ENCODE results near the gene EXOSC10. TPM values are rescaled to one million over a fixed set of nuclear protein-coding genes. Genes with fewer than 3 reads are reported as not detected.
A peak's percentile ranks its signal among the peaks of the same experiment; 100 is the strongest.
"Not testable (repeated sequence)": the region's sequence is repeated elsewhere in the genome, so short reads cannot be mapped to it uniquely, and the experiment has no call there.

EXOSC10 gene
- total RNA-seq, 1 donor from 2014 or later, result 104 TPM

DNA sequence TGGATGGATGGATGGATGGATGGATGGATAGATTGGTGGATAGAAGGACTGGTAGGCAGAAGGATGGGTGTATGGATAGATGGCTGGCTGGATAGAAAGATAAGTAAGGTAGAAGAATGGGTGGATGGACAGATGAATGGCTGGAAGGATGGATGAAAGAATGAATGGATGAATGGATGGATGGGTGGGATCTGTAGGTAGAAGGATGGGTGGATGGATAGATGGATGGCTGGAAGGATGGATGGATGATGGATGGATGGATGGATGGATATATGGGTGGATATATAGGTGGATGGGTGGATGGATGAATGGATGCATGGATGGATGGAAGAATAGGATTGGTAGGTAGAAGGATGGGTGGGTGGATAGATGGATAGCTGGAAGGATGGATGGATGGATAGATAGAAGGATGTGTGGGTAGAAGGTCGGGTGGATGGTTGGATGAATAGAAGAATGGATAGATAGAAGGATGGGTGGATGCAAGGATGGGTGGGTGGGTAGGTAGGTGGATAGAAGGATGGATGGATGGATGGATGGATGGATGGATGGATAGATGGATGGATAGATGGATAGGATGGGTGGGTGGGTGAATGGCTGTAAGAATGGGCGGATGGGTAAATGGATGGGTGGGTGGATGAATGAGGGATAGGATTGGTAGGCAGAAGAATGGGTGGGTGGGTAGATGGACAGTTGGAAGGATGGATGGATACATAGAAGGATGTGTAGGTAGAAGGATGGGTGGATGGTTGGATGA lies 60.1 kb downstream of the EXOSC10 start:
- Mint-ChIP-seq H3K9me3 (ENCODE audit: low read depth) (no peaks in the 10 kb centered on the region), H3K36me3 (ENCODE audit: insufficient read depth) (no peaks in the 10 kb centered on the region), H3K27me3 (peaks cover 8% of the 10 kb centered on the region), H3K4me1 (ENCODE audit: low read depth) (no peaks in the 10 kb centered on the region), H3K4me3 (ENCODE audit: low read depth) (no peak overlapping the region), H3K27ac (no peak overlapping the region)
- TF ChIP-seq, protein P1, sequence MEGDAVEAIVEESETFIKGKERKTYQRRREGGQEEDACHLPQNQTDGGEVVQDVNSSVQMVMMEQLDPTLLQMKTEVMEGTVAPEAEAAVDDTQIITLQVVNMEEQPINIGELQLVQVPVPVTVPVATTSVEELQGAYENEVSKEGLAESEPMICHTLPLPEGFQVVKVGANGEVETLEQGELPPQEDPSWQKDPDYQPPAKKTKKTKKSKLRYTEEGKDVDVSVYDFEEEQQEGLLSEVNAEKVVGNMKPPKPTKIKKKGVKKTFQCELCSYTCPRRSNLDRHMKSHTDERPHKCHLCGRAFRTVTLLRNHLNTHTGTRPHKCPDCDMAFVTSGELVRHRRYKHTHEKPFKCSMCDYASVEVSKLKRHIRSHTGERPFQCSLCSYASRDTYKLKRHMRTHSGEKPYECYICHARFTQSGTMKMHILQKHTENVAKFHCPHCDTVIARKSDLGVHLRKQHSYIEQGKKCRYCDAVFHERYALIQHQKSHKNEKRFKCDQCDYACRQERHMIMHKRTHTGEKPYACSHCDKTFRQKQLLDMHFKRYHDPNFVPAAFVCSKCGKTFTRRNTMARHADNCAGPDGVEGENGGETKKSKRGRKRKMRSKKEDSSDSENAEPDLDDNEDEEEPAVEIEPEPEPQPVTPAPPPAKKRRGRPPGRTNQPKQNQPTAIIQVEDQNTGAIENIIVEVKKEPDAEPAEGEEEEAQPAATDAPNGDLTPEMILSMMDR (IDR thresholded peaks at IDR 0.05; ENCODE audit: unreplicated experiment), result no peak
- no peak for DNase-seq (ENCODE audit: low spot score, unreplicated experiment)

DNA sequence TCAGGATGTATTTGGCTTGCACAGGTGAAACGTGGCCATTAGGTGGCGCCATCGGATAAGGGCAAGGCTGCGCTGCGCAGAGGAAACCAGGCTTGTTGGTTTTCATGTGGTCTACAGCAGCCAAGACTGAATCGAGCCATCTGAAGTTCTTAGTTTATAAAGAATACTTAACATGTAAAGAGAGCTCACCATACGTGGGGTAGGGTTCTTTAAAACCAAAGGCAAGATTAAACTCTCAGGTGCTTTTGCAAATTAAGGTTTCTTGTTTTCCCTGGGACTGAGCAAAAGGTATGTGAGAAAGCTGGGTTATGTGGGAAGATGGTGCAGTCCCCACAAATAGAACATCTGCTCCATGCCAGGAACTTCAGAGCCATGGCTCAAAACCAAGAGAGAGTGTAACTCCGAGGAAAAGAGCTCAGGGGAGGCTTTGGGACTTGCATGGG lies 61.9 kb downstream of the EXOSC10 start:
- peaks cover 8% of the 10 kb centered on the region for H3K27me3 Mint-ChIP-seq
- H3K9me3 Mint-ChIP-seq (ENCODE audit: low read depth), result no peaks in the 10 kb centered on the region
- H3K4me1 Mint-ChIP-seq (ENCODE audit: low read depth), result no peaks in the 10 kb centered on the region
- peak; percentile 79 for DNase-seq (ENCODE audit: low spot score, unreplicated experiment)
- no peak overlapping the region for H3K4me3 Mint-ChIP-seq (ENCODE audit: low read depth)
- no peak overlapping the region for H3K27ac Mint-ChIP-seq
- H3K36me3 Mint-ChIP-seq (ENCODE audit: insufficient read depth), result no peaks in the 10 kb centered on the region
- TF ChIP-seq, protein P1 (IDR thresholded peaks at IDR 0.05; ENCODE audit: unreplicated experiment), result peak; percentile 97

DNA sequence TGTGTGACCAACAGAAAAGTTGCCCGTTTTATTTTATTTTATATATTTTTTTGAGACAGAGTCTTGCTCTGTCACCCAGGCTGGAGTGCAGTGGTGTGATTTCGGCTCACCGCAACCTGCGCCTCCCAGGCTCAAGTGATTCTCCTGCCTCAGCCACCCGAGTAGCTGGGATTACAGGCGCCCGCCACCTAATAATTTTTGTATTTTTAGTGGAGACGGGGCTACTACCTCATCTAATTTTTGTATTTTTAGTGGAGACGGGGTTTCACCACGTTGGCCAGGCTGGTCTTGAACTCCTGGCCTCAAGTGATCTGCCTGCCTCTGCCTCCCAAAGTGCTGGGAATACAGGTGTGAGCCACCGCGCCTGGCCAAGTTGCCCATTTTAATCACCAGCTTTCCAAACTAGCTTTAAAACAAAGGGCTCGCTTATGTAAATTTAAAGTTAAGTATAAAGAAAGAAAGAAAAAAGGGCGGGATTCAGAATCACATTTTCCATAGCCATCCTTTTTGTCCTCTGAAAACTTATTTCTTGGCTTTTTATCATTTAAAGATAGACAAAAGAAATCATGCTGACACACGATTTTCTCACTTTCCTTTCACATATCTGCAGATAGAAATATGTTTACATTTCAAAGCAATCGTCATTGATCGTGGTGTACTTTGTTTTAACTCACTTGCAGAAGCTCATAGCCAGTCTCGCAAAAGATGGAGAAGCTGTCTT lies 62.5 kb downstream of the EXOSC10 start:
- not testable (repeated sequence) for H3K4me1 Mint-ChIP-seq (ENCODE audit: low read depth); DNase-seq (ENCODE audit: low spot score, unreplicated experiment); H3K9me3 Mint-ChIP-seq (ENCODE audit: low read depth); H3K27ac Mint-ChIP-seq; H3K36me3 Mint-ChIP-seq (ENCODE audit: insufficient read depth); H3K27me3 Mint-ChIP-seq; H3K4me3 Mint-ChIP-seq (ENCODE audit: low read depth)

DNA sequence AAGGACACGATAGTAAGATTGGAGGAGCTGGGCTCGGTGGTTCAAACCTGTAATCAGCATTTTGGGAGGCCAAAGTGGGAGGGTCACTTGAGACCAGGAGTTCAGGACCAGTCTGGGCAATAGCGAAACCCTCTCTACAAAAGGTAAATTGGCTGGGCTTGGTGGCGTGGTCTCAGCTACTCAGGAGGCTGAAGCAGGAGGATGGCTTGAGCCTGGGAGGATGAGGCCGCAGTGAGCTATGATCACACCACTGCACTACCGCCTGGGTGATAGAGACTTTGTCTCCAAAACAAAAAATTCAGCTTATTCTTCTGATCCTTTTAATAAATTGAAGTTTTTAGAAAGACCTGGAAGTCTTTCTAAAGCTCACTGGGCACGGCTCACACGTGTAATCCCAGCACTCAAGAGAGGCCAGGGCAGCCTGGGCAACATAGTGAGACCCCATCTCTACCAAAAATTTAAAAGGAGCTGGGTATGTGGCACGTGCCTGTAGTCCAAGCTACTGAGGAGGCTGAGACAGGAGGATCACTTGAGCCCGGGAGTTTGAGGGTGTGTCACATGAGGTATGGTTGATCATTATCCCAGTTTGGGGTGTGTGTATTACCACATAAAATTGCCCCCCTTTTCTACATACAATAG lies 67.9 kb downstream of the EXOSC10 start:
- Mint-ChIP-seq H3K27me3 (no peaks in the 10 kb centered on the region), H3K4me1 (ENCODE audit: low read depth) (no peaks in the 10 kb centered on the region), H3K9me3 (ENCODE audit: low read depth) (no peaks in the 10 kb centered on the region), H3K36me3 (ENCODE audit: insufficient read depth) (peaks cover 8% of the 10 kb centered on the region), H3K27ac (no peak overlapping the region), H3K4me3 (ENCODE audit: low read depth) (no peak overlapping the region)
- DNase-seq (ENCODE audit: low spot score, unreplicated experiment), result no peak
- TF ChIP-seq, protein P1 (IDR thresholded peaks at IDR 0.05; ENCODE audit: unreplicated experiment), result no peak

DNA sequence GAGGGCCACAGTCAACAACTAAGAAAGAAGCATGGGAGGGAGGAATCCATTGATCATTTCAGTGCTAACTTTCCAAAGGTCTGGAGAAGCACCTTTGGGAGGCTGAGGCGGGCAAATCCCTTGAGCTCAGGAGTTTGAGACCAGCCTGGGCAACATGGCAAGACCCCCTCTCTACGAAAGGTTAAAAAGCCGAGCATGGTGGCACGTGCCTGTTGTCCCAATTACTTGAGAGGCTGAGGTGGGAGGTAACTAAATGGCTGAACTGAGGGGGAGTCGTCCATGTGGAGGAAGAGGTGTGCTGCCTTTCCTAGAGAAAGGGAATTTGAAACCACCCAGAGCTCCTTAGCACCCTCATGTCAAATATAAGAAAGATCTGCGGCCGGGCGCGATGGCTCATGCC lies 68.8 kb downstream of the EXOSC10 start:
- Mint-ChIP-seq H3K4me1 (ENCODE audit: low read depth) (no peaks in the 10 kb centered on the region), H3K4me3 (ENCODE audit: low read depth) (no peak overlapping the region), H3K27ac (peak overlapping the region; percentile 75), H3K9me3 (ENCODE audit: low read depth) (no peaks in the 10 kb centered on the region), H3K27me3 (no peaks in the 10 kb centered on the region), H3K36me3 (ENCODE audit: insufficient read depth) (peaks cover 10% of the 10 kb centered on the region)
- TF ChIP-seq, protein P1 (IDR thresholded peaks at IDR 0.05; ENCODE audit: unreplicated experiment), result no peak
- no peak for DNase-seq (ENCODE audit: low spot score, unreplicated experiment)

Data from progenitor cell of endocrine pancreas (in vitro differentiated cells).